Gastrocnemius medialis (tissue), 4 donors: ENCODE data around the gene POU3F1. TPM values are rescaled to one million over a fixed set of nuclear protein-coding genes. Genes with fewer than 3 reads are reported as not detected.
A peak's percentile ranks its signal among the peaks of the same experiment; 100 is the strongest.

Experiments
- ATAC-seq, 2 donors: fragments of 150-250 bp; one replicate each; pipeline ENCODE4 v1.9.1; 2016
- DNase-seq, 2 donors: peaks; one replicate each; pipeline ENCODE4 v3.0.0-alpha.2; 2019
- H3K27ac ChIP-seq, 4 donors: fragments of 200-600 bp; sonication (generic); 1 replicate in 1 of 4; 2 replicates in 3 of 4; pipeline ENCODE4 v1.5.1; 2016 to 2018; ENCODE audit warnings: mild to moderate bottlenecking in 2 of 4, moderate library complexity in 1 of 4
- H3K27me3 ChIP-seq, 3 donors: fragments of 200-600 bp; sonication (generic) in 2 of 3; 1 replicate in 1 of 3; 2 replicates in 2 of 3; pipeline versions ENCODE4 v1.5.1 to v1.6.0; 2016 to 2019; ENCODE audit warnings: mild to moderate bottlenecking in 1 of 3, moderate library complexity in 1 of 3
- H3K36me3 ChIP-seq, 2 donors: fragments of 200-600 bp; sonication (generic) in 1 of 2; one replicate each; pipeline ENCODE4 v1.5.1; 2017 to 2018
- H3K4me1 ChIP-seq, 2 donors: fragments of 200-600 bp; sonication (generic) in 1 of 2; one replicate each; pipeline ENCODE4 v1.5.1; 2016 to 2017; ENCODE audit warnings: mild to moderate bottlenecking in 2 of 2
- H3K4me3 ChIP-seq, 4 donors: fragments of 200-600 bp; sonication (generic) in 3 of 4; 1 replicate in 1 of 4; 2 replicates in 3 of 4; pipeline ENCODE4 v1.5.1; 2016 to 2019; ENCODE audit warnings: mild to moderate bottlenecking in 2 of 4
- H3K9me3 ChIP-seq, 3 donors: fragments of 200-600 bp; sonication (generic) in 2 of 3; 1 replicate in 1 of 3; 2 replicates in 2 of 3; pipeline ENCODE4 v1.5.1; 2016 to 2019
- CTCF ChIP-seq, 5 experiments: fragments of 450-650 bp in 3 of 5; fragments of 200-600 bp in 2 of 5; sonication (generic) in 2 of 5; IDR thresholded peaks in 4 of 5; conservative IDR thresholded peaks in 1 of 5; 1 replicate in 4 of 5; 2 replicates in 1 of 5; pipeline ENCODE4 v1.5.1; 2016 to 2019; ENCODE audit warnings: antibody characterized with exemption in 5 of 5, mild to moderate bottlenecking in 3 of 5, moderate library complexity in 3 of 5
- POLR2A ChIP-seq, 2 donors: fragments of 450-650 bp; IDR thresholded peaks; one replicate each; pipeline ENCODE4 v1.6.1; 2017; ENCODE audit warnings: antibody characterized with exemption in 2 of 2, mild to moderate bottlenecking in 2 of 2, moderate library complexity in 2 of 2
- in situ Hi-C, 4 donors: fragments of 200-750 bp; cut with MboI; loops; one replicate each; pipeline versions ENCODE4 v1.15.0 to v1.8.0; 2017; ENCODE audit warnings: low sequenced_read_pairs in 4 of 4
- intact Hi-C: fragments of 100-400 bp; cut with DNase I; formaldehyde crosslinking; loops from one replicate; pipeline ENCODE4 v1.15.1; 2023; ENCODE audit warnings: low total_unique reads
- microRNA-seq, 2 donors: library from miRNA; unstranded; fragments of <30 nt; microRNA quantifications; one replicate each; pipeline ENCODE4, GENCODE V29; 2016; ENCODE audit warnings: borderline replicate concordance in 2 of 2
- total RNA-seq, 4 donors: library from RNA; depleted of rRNA; stranded (reverse); fragments of >200 nt; gene quantifications; one replicate each; pipeline versions ENCODE4 v1.1.0 to v1.2.3, GENCODE V29; 2016

The POU3F1 gene
- total RNA-seq, 4 donors from 2014 or later = 0.13 to 2.3 (median 0.69) TPM

- Histone ChIP-seq H3K9me3 (no peaks in the 10 kb centered on the region), H3K4me3 (peak overlapping the region; percentile 32 to 41 (median 36)), H3K4me1 (peaks cover 36 to 58% of the 10 kb centered on the region in 2 donors), H3K36me3 (peaks cover 0 to 24% of the 10 kb centered on the region in 2 donors), H3K27ac (peak overlapping the region; percentile 94 to 100 (median 98)), H3K27me3 (no peaks in the 10 kb centered on the region)
- TF ChIP-seq POLR2A (IDR thresholded peaks at IDR 0.05) = peak; percentile 27 to 49
- no peak for TF ChIP-seq CTCF (IDR thresholded peaks at IDR 0.05 in 4 of 5, conservative IDR thresholded peaks at IDR 0.05 in 1 of 5)
- ATAC-seq (peak; percentile 12 to 18), DNase-seq (peak in 1 of 2 donors; percentile 82)
- in situ Hi-C loops (no loop called here), intact Hi-C loops (no loop called here)
Observed at GRCh38 chr1:37995751-37996345, 50.7 kb downstream of the POU3F1 start.

- H3K27ac ChIP-seq = peak overlapping the region; percentile 94 to 100 (median 98)
- in situ Hi-C loops (no loop called here), intact Hi-C loops (loop anchor here (5.0 kb wide), 1 partner anchor 103 kb away; no protein-coding TSS in a partner anchor)
- H3K36me3 ChIP-seq = peaks cover 0 to 24% of the 10 kb centered on the region in 2 donors
- ATAC-seq = no peak
- no peaks in the 10 kb centered on the region for H3K27me3 ChIP-seq
- H3K4me1 ChIP-seq = peaks cover 31 to 51% of the 10 kb centered on the region in 2 donors
- H3K4me3 ChIP-seq = peak overlapping the region in 1 of 4 donors; percentile 37
- H3K9me3 ChIP-seq = no peaks in the 10 kb centered on the region
- TF ChIP-seq POLR2A (IDR thresholded peaks at IDR 0.05) = no peak
- no peak for TF ChIP-seq CTCF (IDR thresholded peaks at IDR 0.05 in 4 of 5, conservative IDR thresholded peaks at IDR 0.05 in 1 of 5)
- DNase-seq = no peak
Observed at GRCh38 chr1:37994886-37995566, 51.6 kb downstream of the POU3F1 start.

Small RNA genes lying within 50 kb of the gene (microRNA-seq; reads per million reads assigned to microRNA genes)
- 2.4 to 2.6 reads per million in 2 donors for gene MIR3659

Other genes with a start within 250 kb of the POU3F1 start
- 10 to 100 TPM; 41.2 to 96.0 (median 56.8) TPM for gene C1orf122, start 239.0 kb downstream of the POU3F1 start, total RNA-seq
- 10 to 100 TPM; 11.2 to 13.6 (median 11.7) TPM for gene YRDC, start 238.6 kb downstream of the POU3F1 start, total RNA-seq
- gene MTF1, start 187.2 kb downstream of the POU3F1 start, total RNA-seq = 1 to 10 TPM; 4.0 to 9.4 (median 6.4) TPM
- gene INPP5B, start 99.7 kb downstream of the POU3F1 start, total RNA-seq = 10 to 100 TPM in 2 of 4 donors, 1 to 10 TPM in 2; 6.8 to 13.4 (median 10.1) TPM
- 10 to 100 TPM; 23.0 to 41.4 (median 34.8) TPM for gene SF3A3, start 56.8 kb downstream of the POU3F1 start, total RNA-seq
- 1,000 to 10,000 TPM in 2 of 4 donors, 100 to 1,000 TPM in 2; 725 to 1,282 (median 1,051) TPM for gene FHL3, start 41.3 kb downstream of the POU3F1 start, total RNA-seq
- gene UTP11, start 34.1 kb downstream of the POU3F1 start, total RNA-seq = 100 to 1,000 TPM; 141 to 206 (median 186) TPM